ENCODE measurements around the gene DOK7.

Gene DOK7

GRCh38 chr4:3427706-3428446 lies 35.2 kb upstream of the DOK7 start:
- no peak for DNase-seq (ENCODE audit: low read depth)
- H3K4me3 ChIP-seq (ENCODE audit: low read length) = no peak overlapping the region
- no peak for TF ChIP-seq CTCF (conservative IDR thresholded peaks at IDR 0.05; ENCODE audit: low read length)

- no peak for DNase-seq (ENCODE audit: low read depth)
- no peak for TF ChIP-seq CTCF (conservative IDR thresholded peaks at IDR 0.05; ENCODE audit: low read length)
- H3K4me3 ChIP-seq (ENCODE audit: low read length) = no peak overlapping the region
Measured at GRCh38 chr4:3429651-3430050, 33.5 kb upstream of the DOK7 start.

- TF ChIP-seq CTCF (conservative IDR thresholded peaks at IDR 0.05; ENCODE audit: low read length) = no peak
- DNase-seq (ENCODE audit: low read depth) = no peak
- no peak overlapping the region for H3K4me3 ChIP-seq (ENCODE audit: low read length)
Measured at GRCh38 chr4:3430524-3430923, 32.6 kb upstream of the DOK7 start.

- no peak overlapping the region for H3K4me3 ChIP-seq (ENCODE audit: low read length)
- no peak for TF ChIP-seq CTCF (conservative IDR thresholded peaks at IDR 0.05; ENCODE audit: low read length)
- no peak for DNase-seq (ENCODE audit: low read depth)
Measured at GRCh38 chr4:3431446-3431993, 31.6 kb upstream of the DOK7 start.

GRCh38 chr4:3432381-3432790 lies 30.7 kb upstream of the DOK7 start:
- H3K4me3 ChIP-seq (ENCODE audit: low read length) = no peak overlapping the region
- DNase-seq (ENCODE audit: low read depth) = no peak
- TF ChIP-seq CTCF (conservative IDR thresholded peaks at IDR 0.05; ENCODE audit: low read length) = no peak

GRCh38 chr4:3433138-3433869 lies 29.8 kb upstream of the DOK7 start:
- H3K4me3 ChIP-seq (ENCODE audit: low read length) = no peak overlapping the region
- TF ChIP-seq CTCF (conservative IDR thresholded peaks at IDR 0.05; ENCODE audit: low read length) = no peak
- DNase-seq (ENCODE audit: low read depth) = no peak
